Measurements from ENCODE around the gene AKAP8L. TPM values are rescaled to one million over a fixed set of nuclear protein-coding genes. Genes with fewer than 3 reads are reported as not detected.

The AKAP8L gene
- polyA plus RNA-seq, 1 of the 3 experiments (the other 2 are of a cell fraction) = 44.7 TPM

DNA sequence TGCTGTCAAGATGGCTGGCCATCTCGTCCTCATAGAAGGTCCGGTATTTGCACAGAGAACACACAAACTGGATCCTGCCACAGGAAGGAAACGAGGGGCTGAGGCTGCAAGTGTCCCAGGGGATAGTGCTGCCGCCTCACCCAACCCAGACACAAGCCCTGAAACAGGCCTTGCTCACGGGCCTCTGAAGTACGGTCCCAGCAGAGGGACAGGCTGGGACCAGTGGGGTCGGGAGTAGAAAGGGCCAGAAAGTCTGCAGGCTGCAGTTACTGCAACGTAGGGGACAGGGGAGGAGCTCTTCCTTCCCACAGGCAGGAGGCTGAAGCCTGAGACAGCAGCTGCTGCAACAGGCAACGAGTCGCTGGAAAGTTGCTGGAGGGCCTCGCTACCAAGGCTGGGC lies 21.0 kb downstream of the AKAP8L start (continued):
- no peak for TF ChIP-seq RFX5 (IDR thresholded peaks at IDR 0.05; ENCODE audit: low read length)
- TF ChIP-seq NFIC (IDR thresholded peaks at IDR 0.05; ENCODE audit: borderline replicate concordance) = no peak
- TF ChIP-seq, protein P1, sequence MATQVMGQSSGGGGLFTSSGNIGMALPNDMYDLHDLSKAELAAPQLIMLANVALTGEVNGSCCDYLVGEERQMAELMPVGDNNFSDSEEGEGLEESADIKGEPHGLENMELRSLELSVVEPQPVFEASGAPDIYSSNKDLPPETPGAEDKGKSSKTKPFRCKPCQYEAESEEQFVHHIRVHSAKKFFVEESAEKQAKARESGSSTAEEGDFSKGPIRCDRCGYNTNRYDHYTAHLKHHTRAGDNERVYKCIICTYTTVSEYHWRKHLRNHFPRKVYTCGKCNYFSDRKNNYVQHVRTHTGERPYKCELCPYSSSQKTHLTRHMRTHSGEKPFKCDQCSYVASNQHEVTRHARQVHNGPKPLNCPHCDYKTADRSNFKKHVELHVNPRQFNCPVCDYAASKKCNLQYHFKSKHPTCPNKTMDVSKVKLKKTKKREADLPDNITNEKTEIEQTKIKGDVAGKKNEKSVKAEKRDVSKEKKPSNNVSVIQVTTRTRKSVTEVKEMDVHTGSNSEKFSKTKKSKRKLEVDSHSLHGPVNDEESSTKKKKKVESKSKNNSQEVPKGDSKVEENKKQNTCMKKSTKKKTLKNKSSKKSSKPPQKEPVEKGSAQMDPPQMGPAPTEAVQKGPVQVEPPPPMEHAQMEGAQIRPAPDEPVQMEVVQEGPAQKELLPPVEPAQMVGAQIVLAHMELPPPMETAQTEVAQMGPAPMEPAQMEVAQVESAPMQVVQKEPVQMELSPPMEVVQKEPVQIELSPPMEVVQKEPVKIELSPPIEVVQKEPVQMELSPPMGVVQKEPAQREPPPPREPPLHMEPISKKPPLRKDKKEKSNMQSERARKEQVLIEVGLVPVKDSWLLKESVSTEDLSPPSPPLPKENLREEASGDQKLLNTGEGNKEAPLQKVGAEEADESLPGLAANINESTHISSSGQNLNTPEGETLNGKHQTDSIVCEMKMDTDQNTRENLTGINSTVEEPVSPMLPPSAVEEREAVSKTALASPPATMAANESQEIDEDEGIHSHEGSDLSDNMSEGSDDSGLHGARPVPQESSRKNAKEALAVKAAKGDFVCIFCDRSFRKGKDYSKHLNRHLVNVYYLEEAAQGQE (IDR thresholded peaks at IDR 0.05; ENCODE audit: low read depth, low read length) = no peak
- TF ChIP-seq, protein P2, sequence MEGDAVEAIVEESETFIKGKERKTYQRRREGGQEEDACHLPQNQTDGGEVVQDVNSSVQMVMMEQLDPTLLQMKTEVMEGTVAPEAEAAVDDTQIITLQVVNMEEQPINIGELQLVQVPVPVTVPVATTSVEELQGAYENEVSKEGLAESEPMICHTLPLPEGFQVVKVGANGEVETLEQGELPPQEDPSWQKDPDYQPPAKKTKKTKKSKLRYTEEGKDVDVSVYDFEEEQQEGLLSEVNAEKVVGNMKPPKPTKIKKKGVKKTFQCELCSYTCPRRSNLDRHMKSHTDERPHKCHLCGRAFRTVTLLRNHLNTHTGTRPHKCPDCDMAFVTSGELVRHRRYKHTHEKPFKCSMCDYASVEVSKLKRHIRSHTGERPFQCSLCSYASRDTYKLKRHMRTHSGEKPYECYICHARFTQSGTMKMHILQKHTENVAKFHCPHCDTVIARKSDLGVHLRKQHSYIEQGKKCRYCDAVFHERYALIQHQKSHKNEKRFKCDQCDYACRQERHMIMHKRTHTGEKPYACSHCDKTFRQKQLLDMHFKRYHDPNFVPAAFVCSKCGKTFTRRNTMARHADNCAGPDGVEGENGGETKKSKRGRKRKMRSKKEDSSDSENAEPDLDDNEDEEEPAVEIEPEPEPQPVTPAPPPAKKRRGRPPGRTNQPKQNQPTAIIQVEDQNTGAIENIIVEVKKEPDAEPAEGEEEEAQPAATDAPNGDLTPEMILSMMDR (IDR thresholded peaks at IDR 0.05) = no peak
- no peak for TF ChIP-seq TEAD4 (IDR thresholded peaks at IDR 0.05; ENCODE audit: borderline replicate concordance, insufficient read depth)
- TF ChIP-seq RXRA (IDR thresholded peaks at IDR 0.05; ENCODE audit: borderline replicate concordance, low read depth) = no peak
- TF ChIP-seq RAD21 (IDR thresholded peaks at IDR 0.05; ENCODE audit: low read length) = no peak
- TF ChIP-seq MEF2A (IDR thresholded peaks at IDR 0.05; ENCODE audit: borderline replicate concordance, low read depth) = no peak

DNA sequence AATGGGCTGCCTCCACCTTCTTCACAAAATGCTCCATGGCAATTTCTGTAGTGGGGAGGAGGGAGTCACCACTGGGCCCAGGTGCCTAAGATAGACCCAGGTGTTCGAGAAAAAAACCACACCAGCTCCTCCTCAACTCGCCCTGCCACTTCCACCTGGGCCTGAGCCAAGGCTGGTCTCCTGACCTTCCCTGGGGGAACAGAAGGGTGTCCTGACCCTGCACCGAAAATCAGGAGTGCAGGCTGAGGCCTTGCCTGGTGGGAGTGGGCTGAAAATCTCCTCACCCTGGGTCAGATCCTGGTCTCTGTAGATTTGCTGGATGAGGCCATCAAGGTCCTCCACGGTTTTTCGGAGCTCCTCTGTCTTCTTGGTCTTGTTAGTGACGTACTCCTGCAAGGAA lies 21.6 kb downstream of the AKAP8L start:
- WGBS (ENCODE audit: low lambda C conversion rate) = 97% methylated on average over 5 of the region's 6 CpGs
- Histone ChIP-seq H3K79me2 (ENCODE audit: insufficient read depth) (peaks cover 31% of the 10 kb centered on the region), H3K4me3 (ENCODE audit: low read depth in 2 of 2, low read length in 1 of 2) (no peak overlapping the region), H3K4me1 (ENCODE audit: control insufficient read depth in 1 of 2, insufficient read depth in 2 of 2, low read depth in 1 of 2, low read length in 1 of 2) (no peaks in the 10 kb centered on the region), H3K4me2 (no peak overlapping the region), H3K9ac (no peak overlapping the region), H3K36me3 (replicated peaks in 1 of 2; ENCODE audit: control insufficient read depth in 1 of 2, insufficient read depth in 2 of 2, low read length in 1 of 2) (peaks cover 28 to 60% of the 10 kb centered on the region in 2 experiments), H3K9me3 (no peaks in the 10 kb centered on the region), H3K27ac (ENCODE audit: low read depth in 2 of 2, low read length in 1 of 2) (no peak overlapping the region), H2AFZ (ENCODE audit: low read depth) (no peak overlapping the region), H3K9me2 (no peaks in the 10 kb centered on the region), H4K20me1 (ENCODE audit: insufficient read depth) (peaks cover 15% of the 10 kb centered on the region), H3F3A (replicated peaks; ENCODE audit: insufficient read depth) (peaks cover 10% of the 10 kb centered on the region), H3K27me3 (ENCODE audit: insufficient read depth) (no peaks in the 10 kb centered on the region)
- no peak for DNase-seq
- CTCF ChIA-PET = no interaction called here
- POLR2A ChIA-PET = no interaction called here
- TF ChIP-seq FOXJ3 (CRISPR knock-in tag; IDR thresholded peaks at IDR 0.05) (no peak), YY1 (IDR thresholded peaks at IDR 0.05; ENCODE audit: low read depth) (no peak), TAF1 (IDR thresholded peaks at IDR 0.05; ENCODE audit: borderline replicate concordance, low read depth, low read length) (no peak), SMC3 (IDR thresholded peaks at IDR 0.05; ENCODE audit: low read depth, low read length) (no peak), ZBTB33 (IDR thresholded peaks at IDR 0.05; ENCODE audit: borderline replicate concordance, low read depth) (no peak), EP300 (IDR thresholded peaks at IDR 0.05; ENCODE audit: borderline replicate concordance in 1 of 2, low read depth in 1 of 2, low read length in 1 of 2) (no peak), MXI1 (IDR thresholded peaks at IDR 0.05; ENCODE audit: low read depth, low read length) (no peak), IRF3 (IDR thresholded peaks at IDR 0.05; ENCODE audit: low read depth, low read length) (no peak), TCF12 (IDR thresholded peaks at IDR 0.05) (no peak), FOXM1 (IDR thresholded peaks at IDR 0.05; ENCODE audit: low read depth) (no peak), SIN3A (IDR thresholded peaks at IDR 0.05; ENCODE audit: borderline replicate concordance, low read depth, low read length) (no peak)
- TF ChIP-seq, protein P3, sequence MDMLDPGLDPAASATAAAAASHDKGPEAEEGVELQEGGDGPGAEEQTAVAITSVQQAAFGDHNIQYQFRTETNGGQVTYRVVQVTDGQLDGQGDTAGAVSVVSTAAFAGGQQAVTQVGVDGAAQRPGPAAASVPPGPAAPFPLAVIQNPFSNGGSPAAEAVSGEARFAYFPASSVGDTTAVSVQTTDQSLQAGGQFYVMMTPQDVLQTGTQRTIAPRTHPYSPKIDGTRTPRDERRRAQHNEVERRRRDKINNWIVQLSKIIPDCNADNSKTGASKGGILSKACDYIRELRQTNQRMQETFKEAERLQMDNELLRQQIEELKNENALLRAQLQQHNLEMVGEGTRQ (IDR thresholded peaks at IDR 0.05; ENCODE audit: borderline replicate concordance, low read depth, low read length) = no peak

Data from SK-N-SH (cell line).